ENCODE measurements around the gene GLUL. TPM values are rescaled to one million over a fixed set of nuclear protein-coding genes. Genes with fewer than 3 reads are reported as not detected.
"Not testable (repeated sequence)": the region's sequence is repeated elsewhere in the genome, so short reads cannot be mapped to it uniquely, and the experiment has no call there.

The GLUL gene
- total RNA-seq, 2 donors from 2014 or later: 76.6 to 96.1 TPM

- DNase-seq: no peak
- H3K9me3 Mint-ChIP-seq: no peaks in the 10 kb centered on the region
- no peaks in the 10 kb centered on the region for H3K27me3 Mint-ChIP-seq (ENCODE audit: low read depth)
- peaks cover 23% of the 10 kb centered on the region for H3K4me1 Mint-ChIP-seq (ENCODE audit: low read depth)
- no peak for ATAC-seq (replicated peaks in 1 of 2)
- peak overlapping the region; percentile 56 for H3K27ac Mint-ChIP-seq
- peaks cover 13 to 17% of the 10 kb centered on the region in 2 donors for H3K36me3 Mint-ChIP-seq (ENCODE audit: insufficient read depth in 2 of 2)
- peak overlapping the region in 1 of 2 donors; percentile 92 for H3K4me3 Mint-ChIP-seq
Observed at GRCh38 chr1:182388392-182389134, 3.0 kb downstream of the GLUL start.

DNA sequence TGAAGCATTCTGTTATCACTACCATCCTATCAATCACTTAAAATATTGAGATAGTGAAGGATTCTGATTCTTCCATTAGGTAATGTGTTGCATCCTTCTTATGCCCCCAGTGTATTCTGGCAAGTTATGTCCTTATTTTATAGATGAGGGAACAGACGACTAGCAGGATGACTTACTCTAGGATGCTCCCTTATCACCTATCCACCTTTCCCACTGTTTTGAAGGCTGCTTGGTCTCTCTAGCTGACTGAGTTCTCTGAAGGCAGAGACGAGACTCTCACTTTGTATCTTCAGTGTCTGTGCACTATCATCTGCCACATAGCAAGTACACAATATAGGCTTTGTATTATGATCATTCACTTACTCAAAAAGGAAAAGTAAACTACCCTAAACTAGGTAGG is 4.0 kb downstream of the GLUL start:
- H3K4me1 Mint-ChIP-seq (ENCODE audit: low read depth): peaks cover 18% of the 10 kb centered on the region
- H3K4me3 Mint-ChIP-seq: no peak overlapping the region
- H3K36me3 Mint-ChIP-seq (ENCODE audit: insufficient read depth in 2 of 2): peaks cover 13 to 19% of the 10 kb centered on the region in 2 donors
- DNase-seq: no peak
- H3K9me3 Mint-ChIP-seq: no peaks in the 10 kb centered on the region
- ATAC-seq (replicated peaks in 1 of 2): no peak
- no peaks in the 10 kb centered on the region for H3K27me3 Mint-ChIP-seq (ENCODE audit: low read depth)
- H3K27ac Mint-ChIP-seq: no peak overlapping the region

- Mint-ChIP-seq H3K27me3 (ENCODE audit: low read depth) (no peaks in the 10 kb centered on the region), H3K4me3 (no peak overlapping the region), H3K36me3 (ENCODE audit: insufficient read depth in 2 of 2) (peaks cover 13 to 19% of the 10 kb centered on the region in 2 donors), H3K9me3 (no peaks in the 10 kb centered on the region), H3K4me1 (ENCODE audit: low read depth) (peaks cover 18% of the 10 kb centered on the region), H3K27ac (no peak overlapping the region)
- DNase-seq (no peak), ATAC-seq (replicated peaks in 1 of 2) (no peak)
Observed at GRCh38 chr1:182386980-182387379, 4.6 kb downstream of the GLUL start.

DNA sequence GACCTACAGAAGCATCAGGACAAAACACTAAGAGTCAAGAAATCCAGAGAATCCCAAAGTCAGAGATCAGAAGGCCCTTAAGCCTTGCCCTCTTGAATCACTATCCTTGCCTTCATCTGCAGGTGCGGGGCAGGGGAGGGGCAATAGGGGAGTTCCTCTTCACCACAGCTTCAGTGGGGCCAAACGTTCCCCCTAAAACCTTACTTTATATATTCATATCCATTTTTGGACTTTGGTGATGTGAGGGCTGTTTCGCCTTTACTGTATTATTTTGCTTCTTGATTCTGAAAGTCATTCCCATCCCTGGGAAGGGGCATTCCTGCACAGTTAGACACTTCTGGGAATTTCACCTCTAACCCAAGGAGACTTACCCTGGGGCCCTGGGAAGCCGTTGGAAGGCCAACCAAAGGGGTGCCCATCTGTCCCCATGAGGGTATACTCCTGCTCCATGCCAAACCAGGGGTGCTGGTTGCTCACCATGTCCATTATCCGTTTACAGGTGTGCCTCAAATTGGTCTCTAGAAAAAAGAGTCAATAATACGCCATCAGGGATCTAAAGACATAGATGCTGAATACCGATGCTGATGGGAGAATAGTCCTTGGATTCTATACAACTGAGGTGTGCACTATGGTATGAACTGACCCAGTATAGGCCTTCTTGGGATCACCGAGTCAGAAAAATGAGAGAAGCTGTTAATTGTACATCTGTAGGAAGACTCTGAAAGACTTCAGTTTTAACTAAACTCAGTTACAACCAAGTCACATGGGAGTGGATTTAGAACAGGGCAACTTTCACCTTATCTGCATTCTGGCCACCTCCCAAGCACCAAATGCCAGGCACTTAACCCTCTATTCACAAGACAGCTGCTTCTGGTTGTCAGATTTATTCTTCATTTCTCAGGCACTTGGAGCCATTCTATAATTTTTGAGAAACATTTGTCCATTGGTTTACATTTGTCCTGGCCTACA is 5.4 kb downstream of the GLUL start:
- Mint-ChIP-seq H3K36me3 (ENCODE audit: insufficient read depth in 2 of 2) (peaks cover 13 to 19% of the 10 kb centered on the region in 2 donors), H3K9me3 (no peaks in the 10 kb centered on the region), H3K4me3 (no peak overlapping the region), H3K4me1 (ENCODE audit: low read depth) (peaks cover 18% of the 10 kb centered on the region), H3K27ac (no peak overlapping the region), H3K27me3 (ENCODE audit: low read depth) (no peaks in the 10 kb centered on the region)
- DNase-seq (no peak), ATAC-seq (replicated peaks in 1 of 2) (no peak)

DNA sequence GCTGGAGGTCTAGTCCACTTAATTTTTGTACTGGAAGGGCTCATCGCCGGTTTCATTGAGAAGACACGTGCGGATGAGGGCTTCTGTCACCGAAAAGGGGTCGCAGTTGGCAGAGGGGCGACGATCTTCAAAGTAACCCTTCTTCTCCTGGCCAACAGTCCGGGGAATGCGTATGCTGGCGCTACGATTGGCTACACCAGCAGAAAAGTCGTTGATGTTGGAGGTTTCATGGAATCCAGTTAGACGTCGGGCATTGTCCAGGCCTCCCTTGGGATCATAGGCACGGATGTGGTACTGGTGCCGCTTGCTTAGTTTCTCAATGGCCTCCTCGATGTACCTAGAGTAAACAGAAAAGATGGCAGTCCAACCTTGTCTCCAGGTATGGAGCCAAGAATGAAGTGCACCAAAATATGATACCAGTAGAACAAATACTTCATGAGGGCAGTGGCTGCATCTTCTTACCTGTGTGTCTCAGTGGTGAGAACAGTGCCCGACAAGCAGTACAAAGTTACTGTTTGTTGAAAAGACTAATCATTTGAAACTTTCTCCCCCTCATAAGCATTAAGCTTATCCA is 7.1 kb downstream of the GLUL start:
- H3K27me3 Mint-ChIP-seq (ENCODE audit: low read depth): no peaks in the 10 kb centered on the region
- no peaks in the 10 kb centered on the region for H3K9me3 Mint-ChIP-seq
- peaks cover 9 to 19% of the 10 kb centered on the region in 2 donors for H3K36me3 Mint-ChIP-seq (ENCODE audit: insufficient read depth in 2 of 2)

DNA sequence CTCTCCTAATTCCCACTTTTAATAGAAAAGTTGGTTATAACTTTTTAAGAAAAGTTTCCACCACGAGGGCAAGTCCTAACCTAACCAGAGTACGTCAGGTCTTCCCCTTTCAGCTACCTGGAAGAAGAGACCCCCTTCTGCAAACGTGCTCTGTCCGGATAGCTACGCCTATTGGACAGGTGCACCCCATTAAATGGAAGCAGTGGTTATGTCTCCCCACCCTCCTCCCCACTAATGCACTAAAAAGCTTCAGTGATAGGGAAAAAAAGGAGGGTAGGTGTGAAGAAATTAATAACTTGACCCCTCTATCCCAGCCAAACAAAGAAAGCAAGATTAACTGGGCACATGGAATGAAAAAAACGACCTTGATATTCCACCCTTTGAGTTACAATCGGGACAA is 7.7 kb downstream of the GLUL start:
- peaks cover 2% of the 10 kb centered on the region for H3K4me1 Mint-ChIP-seq (ENCODE audit: low read depth)
- no peak overlapping the region for H3K27ac Mint-ChIP-seq
- no peaks in the 10 kb centered on the region for H3K27me3 Mint-ChIP-seq (ENCODE audit: low read depth)
- no peaks in the 10 kb centered on the region for H3K9me3 Mint-ChIP-seq
- peaks cover 9 to 19% of the 10 kb centered on the region in 2 donors for H3K36me3 Mint-ChIP-seq (ENCODE audit: insufficient read depth in 2 of 2)
- ATAC-seq (replicated peaks in 1 of 2): no peak
- no peak overlapping the region for H3K4me3 Mint-ChIP-seq
- no peak for DNase-seq

More for the DNA sequence above, 7.1 kb downstream of the GLUL start:
- Mint-ChIP-seq H3K27ac (no peak overlapping the region), H3K4me3 (no peak overlapping the region), H3K4me1 (ENCODE audit: low read depth) (peaks cover 8% of the 10 kb centered on the region)
- ATAC-seq (replicated peaks in 1 of 2) (no peak), DNase-seq (no peak)

GRCh38 chr1:182383037-182383661 is 8.4 kb downstream of the GLUL start:
- no peaks in the 10 kb centered on the region for H3K4me1 Mint-ChIP-seq (ENCODE audit: low read depth)
- no peaks in the 10 kb centered on the region for H3K27me3 Mint-ChIP-seq (ENCODE audit: low read depth)
- H3K9me3 Mint-ChIP-seq: no peaks in the 10 kb centered on the region
- DNase-seq (no peak), ATAC-seq (replicated peaks in 1 of 2) (no peak)
- H3K4me3 Mint-ChIP-seq: no peak overlapping the region
- no peak overlapping the region for H3K27ac Mint-ChIP-seq
- peaks cover 9 to 19% of the 10 kb centered on the region in 2 donors for H3K36me3 Mint-ChIP-seq (ENCODE audit: insufficient read depth in 2 of 2)

GRCh38 chr1:182381962-182382819 is 9.4 kb downstream of the GLUL start:
- H3K27me3 Mint-ChIP-seq (ENCODE audit: low read depth): no peaks in the 10 kb centered on the region
- peaks cover 7 to 16% of the 10 kb centered on the region in 2 donors for H3K36me3 Mint-ChIP-seq (ENCODE audit: insufficient read depth in 2 of 2)
- no peaks in the 10 kb centered on the region for H3K4me1 Mint-ChIP-seq (ENCODE audit: low read depth)
- ATAC-seq (replicated peaks in 1 of 2): peak in 1 of 2 donors; percentile 8
- no peak overlapping the region for H3K4me3 Mint-ChIP-seq
- no peak overlapping the region for H3K27ac Mint-ChIP-seq
- no peaks in the 10 kb centered on the region for H3K9me3 Mint-ChIP-seq
- no peak for DNase-seq

GRCh38 chr1:182380199-182380598 is 11.4 kb downstream of the GLUL start:
- ATAC-seq (replicated peaks in 1 of 2) (no peak), DNase-seq (no peak)
- H3K4me1 Mint-ChIP-seq (ENCODE audit: low read depth): no peaks in the 10 kb centered on the region
- H3K9me3 Mint-ChIP-seq: no peaks in the 10 kb centered on the region
- no peaks in the 10 kb centered on the region for H3K27me3 Mint-ChIP-seq (ENCODE audit: low read depth)
- H3K27ac Mint-ChIP-seq: no peak overlapping the region
- H3K36me3 Mint-ChIP-seq (ENCODE audit: insufficient read depth in 2 of 2): peaks cover 0 to 6% of the 10 kb centered on the region in 2 donors
- no peak overlapping the region for H3K4me3 Mint-ChIP-seq

GRCh38 chr1:182379781-182380180 is 11.8 kb downstream of the GLUL start:
- not testable (repeated sequence) for H3K27ac Mint-ChIP-seq; H3K36me3 Mint-ChIP-seq (ENCODE audit: insufficient read depth in 2 of 2); H3K4me1 Mint-ChIP-seq (ENCODE audit: low read depth); H3K4me3 Mint-ChIP-seq; ATAC-seq (replicated peaks in 1 of 2); H3K9me3 Mint-ChIP-seq; H3K27me3 Mint-ChIP-seq (ENCODE audit: low read depth); DNase-seq

DNA sequence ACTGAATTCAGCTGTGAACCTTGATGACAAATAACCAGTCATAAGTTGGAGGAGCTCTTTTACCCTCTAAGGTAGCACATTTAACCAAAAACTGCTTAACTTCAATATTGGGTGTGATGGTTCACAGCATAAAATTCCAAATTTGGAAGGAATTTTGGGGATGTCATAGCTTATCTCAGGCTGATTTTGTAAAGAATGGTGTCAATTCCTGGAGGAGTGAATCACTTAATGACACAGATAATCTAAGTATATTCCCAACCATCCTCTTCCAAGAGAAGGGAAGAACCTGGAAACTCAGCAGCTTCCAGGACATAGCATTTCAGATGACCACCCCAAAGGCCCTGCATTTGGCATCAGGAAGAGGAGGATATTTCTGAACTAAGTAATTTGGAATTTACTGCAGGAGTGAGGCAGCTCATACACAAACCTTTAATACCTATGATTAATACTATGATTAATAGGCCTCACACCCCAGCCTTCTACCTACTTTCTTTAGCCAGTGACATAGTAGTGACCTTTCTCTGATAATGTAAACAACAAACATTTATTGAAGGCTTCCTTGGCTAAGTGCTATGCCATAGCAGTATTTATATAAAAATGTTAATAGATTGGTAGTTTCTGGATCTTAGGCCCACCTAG is 14.5 kb downstream of the GLUL start:
- ATAC-seq (replicated peaks in 1 of 2): no peak

More for the DNA sequence above, 14.5 kb downstream of the GLUL start:
- DNase-seq: no peak
- Mint-ChIP-seq H3K36me3 (ENCODE audit: insufficient read depth in 2 of 2) (no peaks in the 10 kb centered on the region), H3K9me3 (no peaks in the 10 kb centered on the region), H3K4me1 (ENCODE audit: low read depth) (no peaks in the 10 kb centered on the region), H3K27me3 (ENCODE audit: low read depth) (no peaks in the 10 kb centered on the region), H3K4me3 (no peak overlapping the region), H3K27ac (no peak overlapping the region)
